ENCODE results near the gene ADD2. TPM values are rescaled to one million over a fixed set of nuclear protein-coding genes. Genes with fewer than 3 reads are reported as not detected.

ADD2 gene
- total RNA-seq, 4 donors from 2014 or later = 0.42 to 2.4 (median 1.3) TPM

GRCh38 chr2:70776266-70776665, 8.3 kb upstream of the ADD2 start:
- no peak for TF ChIP-seq CTCF (IDR thresholded peaks at IDR 0.05)
- Histone ChIP-seq H3K27me3 (peaks cover 0 to 63% (median 0%) of the 10 kb centered on the region in 4 donors), H3K9me3 (no peaks in the 10 kb centered on the region), H3K36me3 (no peaks in the 10 kb centered on the region), H3K27ac (no peak overlapping the region), H3K4me3 (no peak overlapping the region), H3K4me1 (peaks cover 0 to 5% (median 0%) of the 10 kb centered on the region in 3 donors)
- intact Hi-C loops (cut with DNase I) = no loop called here
- 83 to 91% methylated on average over 3 of the region's 3 CpGs for WGBS, 2 donors
- DNase-seq = no peak

GRCh38 chr2:70775141-70775540, 7.1 kb upstream of the ADD2 start:
- Histone ChIP-seq H3K4me3 (no peak overlapping the region), H3K9me3 (no peaks in the 10 kb centered on the region), H3K36me3 (no peaks in the 10 kb centered on the region), H3K27ac (no peak overlapping the region), H3K27me3 (peaks cover 0 to 69% (median 0%) of the 10 kb centered on the region in 4 donors), H3K4me1 (peaks cover 0 to 5% (median 0%) of the 10 kb centered on the region in 3 donors)
- intact Hi-C loops (cut with DNase I) = no loop called here
- TF ChIP-seq POLR2A (IDR thresholded peaks at IDR 0.05) = no peak
- no peak for TF ChIP-seq CTCF (IDR thresholded peaks at IDR 0.05)
- WGBS, 2 donors = 25 to 28% methylated on average over 2 of the region's 2 CpGs
- no peak for DNase-seq

- no peak overlapping the region for H3K4me3 ChIP-seq
- intact Hi-C loops (cut with DNase I) = no loop called here
- H3K9me3 ChIP-seq = no peaks in the 10 kb centered on the region
- H3K27ac ChIP-seq = no peak overlapping the region
- no peak for DNase-seq
- H3K4me1 ChIP-seq = peaks cover 1 to 5% (median 3%) of the 10 kb centered on the region in 3 donors
- peaks cover 0 to 94% (median 3%) of the 10 kb centered on the region in 4 donors for H3K27me3 ChIP-seq
- WGBS, 2 donors = 82 to 89% methylated on average over 2 of the region's 2 CpGs
- H3K36me3 ChIP-seq = no peaks in the 10 kb centered on the region
- TF ChIP-seq CTCF (IDR thresholded peaks at IDR 0.05) (no peak), POLR2A (IDR thresholded peaks at IDR 0.05) (no peak)
These were observed 4.6 kb upstream of the ADD2 start for GRCh38 chr2:70772486-70773155.

- peaks cover 10 to 16% (median 13%) of the 10 kb centered on the region in 3 donors for H3K4me1 ChIP-seq
- H3K27ac ChIP-seq = no peak overlapping the region
- H3K36me3 ChIP-seq = no peaks in the 10 kb centered on the region
- WGBS, 2 donors = 75 to 80% methylated on average over 2 of the region's 2 CpGs
- DNase-seq = no peak
- TF ChIP-seq POLR2A (IDR thresholded peaks at IDR 0.05) = no peak
- no peak for TF ChIP-seq CTCF (IDR thresholded peaks at IDR 0.05)
- intact Hi-C loops (cut with DNase I) = no loop called here
- H3K27me3 ChIP-seq = peaks cover 0 to 100% (median 11%) of the 10 kb centered on the region in 4 donors
- no peaks in the 10 kb centered on the region for H3K9me3 ChIP-seq
- no peak overlapping the region for H3K4me3 ChIP-seq
These were observed 3.4 kb upstream of the ADD2 start for GRCh38 chr2:70771446-70771845.

- H3K4me1 ChIP-seq = peaks cover 10 to 17% (median 15%) of the 10 kb centered on the region in 3 donors
- no peak for DNase-seq
- H3K4me3 ChIP-seq = no peak overlapping the region
- peaks cover 0 to 100% (median 14%) of the 10 kb centered on the region in 4 donors for H3K27me3 ChIP-seq
- H3K36me3 ChIP-seq = no peaks in the 10 kb centered on the region
- intact Hi-C loops (cut with DNase I) = no loop called here
- WGBS, 2 donors = 28 to 43% methylated on average over 2 of the region's 2 CpGs
- H3K9me3 ChIP-seq = no peaks in the 10 kb centered on the region
- no peak overlapping the region for H3K27ac ChIP-seq
- TF ChIP-seq POLR2A (IDR thresholded peaks at IDR 0.05) (no peak), CTCF (IDR thresholded peaks at IDR 0.05) (no peak)
These were observed 1.4 kb upstream of the ADD2 start for GRCh38 chr2:70769450-70769849.
